HEK293 (cell line): ENCODE measurements around the gene TNIP3.

Experiments
- CTCF ChIA-PET: fragments of 350-600 bp; formaldehyde crosslinking; extraction: SDS; loops from one replicate; lab custom pipeline; 2021; ENCODE audit warnings: antibody characterized with exemption; lab: Yijun Ruan, JAX
- POLR2A ChIA-PET: fragments of 300-600 bp; formaldehyde crosslinking; extraction: SDS; loops from one replicate; lab custom pipeline; 2020; ENCODE audit warnings: antibody characterized with exemption, inconsistent platforms; lab: Yijun Ruan, JAX
- H3K27ac ChIP-seq: fragments of 200-500 bp; sonication (Bioruptor generic); 2 replicates; pipeline ENCODE4 v1.5.1; 2014; ENCODE audit warnings: low read depth, low read length, control low read depth, inconsistent platforms; ENCODE audit errors: extremely low read depth
- H3K36me3 ChIP-seq, 2 experiments: fragments of 200-500 bp in 1 of 2; sonication (Bioruptor generic) in 1 of 2; 1 replicate in 1 of 2; 2 replicates in 1 of 2; pipeline ENCODE4 v1.5.1; 2014 to 2017; ENCODE audit warnings: inconsistent platforms in 2 of 2, low read length in 2 of 2; ENCODE audit not compliant: control insufficient read depth in 2 of 2, insufficient read depth in 1 of 2
- H3K4me1 ChIP-seq: fragments of 200-500 bp; sonication (Bioruptor generic); 2 replicates; pipeline ENCODE4 v1.5.1; 2014; ENCODE audit warnings: mild to moderate bottlenecking, low read length, inconsistent platforms; ENCODE audit not compliant: control insufficient read depth, insufficient read depth
- H3K4me3 ChIP-seq: 2 replicates; pipeline ENCODE4 v1.5.1; 2011; ENCODE audit warnings: low read depth, mild to moderate bottlenecking, control low read depth, low read length, moderate library complexity
- H3K9me3 ChIP-seq: fragments of 200-500 bp; sonication (Bioruptor generic); 2 replicates; pipeline ENCODE4 v1.5.1; 2014; ENCODE audit warnings: low read depth, low read length, inconsistent platforms; ENCODE audit not compliant: control insufficient read depth, insufficient read depth
- BCL6B ChIP-seq: fragments of 450-650 bp; formaldehyde crosslinking; IDR thresholded peaks from 2 replicates; pipeline ENCODE4 v1.5.1; 2017; ENCODE audit warnings: missing biosample characterization, missing genetic modification characterization
- HOXD13 ChIP-seq: sonication (generic); formaldehyde crosslinking; IDR thresholded peaks from 2 replicates; pipeline ENCODE4 v1.8.0; 2022; ENCODE audit warnings: missing genetic modification reagents, borderline replicate concordance
- PRDM6 ChIP-seq: fragments of 450-650 bp; formaldehyde crosslinking; IDR thresholded peaks from 2 replicates; pipeline ENCODE4 v1.5.1; 2017; ENCODE audit warnings: missing biosample characterization, missing genetic modification characterization
- SALL2 ChIP-seq: fragments of 450-650 bp; formaldehyde crosslinking; IDR thresholded peaks from 2 replicates; pipeline ENCODE4 v1.5.0; 2017; ENCODE audit warnings: missing biosample characterization, mild to moderate bottlenecking, missing genetic modification characterization, borderline replicate concordance
- SP7 ChIP-seq: fragments of 450-650 bp; formaldehyde crosslinking; IDR thresholded peaks from 2 replicates; pipeline ENCODE4 v1.5.1; 2016; ENCODE audit warnings: missing biosample characterization, missing genetic modification characterization
- ZBTB49 ChIP-seq: fragments of 450-650 bp; formaldehyde crosslinking; IDR thresholded peaks from 2 replicates; pipeline ENCODE4 v1.5.1; 2016; ENCODE audit warnings: missing biosample characterization, missing genetic modification characterization, low read depth
- ZNF404 ChIP-seq: fragments of 450-650 bp; formaldehyde crosslinking; IDR thresholded peaks from 2 replicates; pipeline ENCODE4 v1.5.1; 2017; ENCODE audit warnings: missing biosample characterization, missing genetic modification characterization
- ZNF488 ChIP-seq: fragments of 450-650 bp; formaldehyde crosslinking; IDR thresholded peaks from 2 replicates; pipeline ENCODE4 v1.5.1; 2016; ENCODE audit warnings: missing biosample characterization, missing genetic modification characterization
- ZNF529 ChIP-seq: fragments of 450-650 bp; formaldehyde crosslinking; IDR thresholded peaks from 2 replicates; pipeline ENCODE4 v1.5.1; 2017; ENCODE audit warnings: missing genetic modification characterization, missing biosample characterization; ENCODE audit not compliant: insufficient replicate concordance
- ZNF561 ChIP-seq: fragments of 450-650 bp; IDR thresholded peaks from 2 replicates; pipeline ENCODE4 v1.5.1; 2018; ENCODE audit warnings: missing biosample characterization, missing genetic modification characterization, borderline replicate concordance
- ZNF571 ChIP-seq: fragments of 450-650 bp; formaldehyde crosslinking; IDR thresholded peaks from 2 replicates; pipeline ENCODE4 v1.5.0; 2017; ENCODE audit warnings: missing biosample characterization, missing genetic modification characterization
- ZNF658 ChIP-seq: fragments of 450-650 bp; formaldehyde crosslinking; IDR thresholded peaks from 2 replicates; pipeline ENCODE4; 2016; ENCODE audit warnings: missing biosample characterization, missing genetic modification characterization
- ZNF660 ChIP-seq: fragments of 450-650 bp; IDR thresholded peaks from 2 replicates; pipeline ENCODE4 v1.5.1; 2018; ENCODE audit warnings: missing biosample characterization, mild to moderate bottlenecking, missing genetic modification characterization
- ZNF791 ChIP-seq: fragments of 450-650 bp; formaldehyde crosslinking; IDR thresholded peaks from 2 replicates; pipeline ENCODE4 v1.5.1; 2016; ENCODE audit warnings: missing biosample characterization, missing genetic modification characterization
- TF ChIP-seq, protein P1 (sequence below): fragments of 450-650 bp; formaldehyde crosslinking; IDR thresholded peaks from 2 replicates; pipeline ENCODE4 v1.5.1; 2016; ENCODE audit warnings: missing biosample characterization, missing genetic modification characterization
- TF ChIP-seq, protein P2 (sequence below): fragments of 450-650 bp; formaldehyde crosslinking; conservative IDR thresholded peaks from 2 replicates; pipeline ENCODE4 v1.5.1; 2016; ENCODE audit warnings: low read depth, missing biosample characterization, missing genetic modification characterization
- TF ChIP-seq, protein P3 (sequence below): fragments of 450-650 bp; formaldehyde crosslinking; IDR thresholded peaks from 2 replicates; pipeline ENCODE4 v1.5.1; 2016; ENCODE audit warnings: missing biosample characterization, missing genetic modification characterization

Gene TNIP3

DNA sequence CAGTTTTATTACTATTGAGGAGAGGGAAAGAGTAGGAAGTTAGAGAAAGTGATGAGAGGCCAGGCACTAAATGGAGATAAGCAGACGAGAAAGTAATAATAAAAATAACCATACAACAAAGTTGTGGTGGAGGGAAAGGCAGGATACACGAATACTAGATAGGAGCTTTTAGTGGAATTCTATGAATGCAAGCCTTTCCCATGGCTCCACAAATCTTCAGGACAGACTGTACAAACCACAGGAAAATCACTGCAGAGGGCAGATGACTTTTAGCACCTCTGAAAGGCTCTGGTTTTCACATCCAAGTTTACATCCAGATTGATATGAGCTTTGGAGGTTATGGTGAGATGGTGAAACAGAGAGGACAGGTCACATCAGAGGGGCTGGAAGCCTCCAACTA, 41.5 kb downstream of the TNIP3 start:
- TF ChIP-seq HOXD13 (no peak), ZNF658 (tag by site-specific recombination) (no peak), ZNF529 (tag by site-specific recombination) (no peak), SP7 (no peak), ZBTB49 (tag by site-specific recombination) (no peak), ZNF660 (tag by site-specific recombination) (no peak), ZNF488 (tag by site-specific recombination) (no peak), ZNF791 (tag by site-specific recombination) (no peak), ZNF571 (tag by site-specific recombination) (no peak), ZNF404 (no peak), SALL2 (tag by site-specific recombination) (no peak), BCL6B (tag by site-specific recombination) (no peak), PRDM6 (no peak), ZNF561 (no peak)
- TF ChIP-seq, protein P1, sequence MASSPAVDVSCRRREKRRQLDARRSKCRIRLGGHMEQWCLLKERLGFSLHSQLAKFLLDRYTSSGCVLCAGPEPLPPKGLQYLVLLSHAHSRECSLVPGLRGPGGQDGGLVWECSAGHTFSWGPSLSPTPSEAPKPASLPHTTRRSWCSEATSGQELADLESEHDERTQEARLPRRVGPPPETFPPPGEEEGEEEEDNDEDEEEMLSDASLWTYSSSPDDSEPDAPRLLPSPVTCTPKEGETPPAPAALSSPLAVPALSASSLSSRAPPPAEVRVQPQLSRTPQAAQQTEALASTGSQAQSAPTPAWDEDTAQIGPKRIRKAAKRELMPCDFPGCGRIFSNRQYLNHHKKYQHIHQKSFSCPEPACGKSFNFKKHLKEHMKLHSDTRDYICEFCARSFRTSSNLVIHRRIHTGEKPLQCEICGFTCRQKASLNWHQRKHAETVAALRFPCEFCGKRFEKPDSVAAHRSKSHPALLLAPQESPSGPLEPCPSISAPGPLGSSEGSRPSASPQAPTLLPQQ (tag by site-specific recombination), result no peak
- TF ChIP-seq, protein P2, sequence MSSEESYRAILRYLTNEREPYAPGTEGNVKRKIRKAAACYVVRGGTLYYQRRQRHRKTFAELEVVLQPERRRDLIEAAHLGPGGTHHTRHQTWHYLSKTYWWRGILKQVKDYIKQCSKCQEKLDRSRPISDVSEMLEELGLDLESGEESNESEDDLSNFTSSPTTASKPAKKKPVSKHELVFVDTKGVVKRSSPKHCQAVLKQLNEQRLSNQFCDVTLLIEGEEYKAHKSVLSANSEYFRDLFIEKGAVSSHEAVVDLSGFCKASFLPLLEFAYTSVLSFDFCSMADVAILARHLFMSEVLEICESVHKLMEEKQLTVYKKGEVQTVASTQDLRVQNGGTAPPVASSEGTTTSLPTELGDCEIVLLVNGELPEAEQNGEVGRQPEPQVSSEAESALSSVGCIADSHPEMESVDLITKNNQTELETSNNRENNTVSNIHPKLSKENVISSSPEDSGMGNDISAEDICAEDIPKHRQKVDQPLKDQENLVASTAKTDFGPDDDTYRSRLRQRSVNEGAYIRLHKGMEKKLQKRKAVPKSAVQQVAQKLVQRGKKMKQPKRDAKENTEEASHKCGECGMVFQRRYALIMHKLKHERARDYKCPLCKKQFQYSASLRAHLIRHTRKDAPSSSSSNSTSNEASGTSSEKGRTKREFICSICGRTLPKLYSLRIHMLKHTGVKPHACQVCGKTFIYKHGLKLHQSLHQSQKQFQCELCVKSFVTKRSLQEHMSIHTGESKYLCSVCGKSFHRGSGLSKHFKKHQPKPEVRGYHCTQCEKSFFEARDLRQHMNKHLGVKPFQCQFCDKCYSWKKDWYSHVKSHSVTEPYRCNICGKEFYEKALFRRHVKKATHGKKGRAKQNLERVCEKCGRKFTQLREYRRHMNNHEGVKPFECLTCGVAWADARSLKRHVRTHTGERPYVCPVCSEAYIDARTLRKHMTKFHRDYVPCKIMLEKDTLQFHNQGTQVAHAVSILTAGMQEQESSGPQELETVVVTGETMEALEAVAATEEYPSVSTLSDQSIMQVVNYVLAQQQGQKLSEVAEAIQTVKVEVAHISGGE (tag by site-specific recombination), result no peak
- TF ChIP-seq, protein P3, sequence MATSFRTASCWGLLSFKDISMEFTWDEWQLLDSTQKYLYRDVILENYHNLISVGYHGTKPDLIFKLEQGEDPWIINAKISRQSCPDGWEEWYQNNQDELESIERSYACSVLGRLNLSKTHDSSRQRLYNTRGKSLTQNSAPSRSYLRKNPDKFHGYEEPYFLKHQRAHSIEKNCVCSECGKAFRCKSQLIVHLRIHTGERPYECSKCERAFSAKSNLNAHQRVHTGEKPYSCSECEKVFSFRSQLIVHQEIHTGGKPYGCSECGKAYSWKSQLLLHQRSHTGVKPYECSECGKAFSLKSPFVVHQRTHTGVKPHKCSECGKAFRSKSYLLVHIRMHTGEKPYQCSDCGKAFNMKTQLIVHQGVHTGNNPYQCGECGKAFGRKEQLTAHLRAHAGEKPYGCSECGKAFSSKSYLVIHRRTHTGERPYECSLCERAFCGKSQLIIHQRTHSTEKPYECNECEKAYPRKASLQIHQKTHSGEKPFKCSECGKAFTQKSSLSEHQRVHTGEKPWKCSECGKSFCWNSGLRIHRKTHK, result no peak
- H3K4me1 ChIP-seq, result no peaks in the 10 kb centered on the region
- H3K27ac ChIP-seq, result no peak overlapping the region
- CTCF ChIA-PET, result interaction anchor here (0.6 kb wide), 1 partner anchor 528 kb away, joined by 4 read pairs; no protein-coding TSS in a partner anchor
- POLR2A ChIA-PET, result no interaction called here
- no peaks in the 10 kb centered on the region for H3K36me3 ChIP-seq
- no peak overlapping the region for H3K4me3 ChIP-seq
- no peaks in the 10 kb centered on the region for H3K9me3 ChIP-seq
